Activated CD8-positive, alpha-beta memory T cell treated with anti-CD3 and anti-CD28 coated beads for 4 hours (primary cell): ENCODE measurements around the gene MED29.

ENCODE experiments used
- DNase-seq, 2 donors: peaks; one replicate each; pipeline ENCODE4 v3.0.0-alpha.2; 2020; ENCODE audit warnings: low read depth in 2 of 2

The MED29 gene

DNA sequence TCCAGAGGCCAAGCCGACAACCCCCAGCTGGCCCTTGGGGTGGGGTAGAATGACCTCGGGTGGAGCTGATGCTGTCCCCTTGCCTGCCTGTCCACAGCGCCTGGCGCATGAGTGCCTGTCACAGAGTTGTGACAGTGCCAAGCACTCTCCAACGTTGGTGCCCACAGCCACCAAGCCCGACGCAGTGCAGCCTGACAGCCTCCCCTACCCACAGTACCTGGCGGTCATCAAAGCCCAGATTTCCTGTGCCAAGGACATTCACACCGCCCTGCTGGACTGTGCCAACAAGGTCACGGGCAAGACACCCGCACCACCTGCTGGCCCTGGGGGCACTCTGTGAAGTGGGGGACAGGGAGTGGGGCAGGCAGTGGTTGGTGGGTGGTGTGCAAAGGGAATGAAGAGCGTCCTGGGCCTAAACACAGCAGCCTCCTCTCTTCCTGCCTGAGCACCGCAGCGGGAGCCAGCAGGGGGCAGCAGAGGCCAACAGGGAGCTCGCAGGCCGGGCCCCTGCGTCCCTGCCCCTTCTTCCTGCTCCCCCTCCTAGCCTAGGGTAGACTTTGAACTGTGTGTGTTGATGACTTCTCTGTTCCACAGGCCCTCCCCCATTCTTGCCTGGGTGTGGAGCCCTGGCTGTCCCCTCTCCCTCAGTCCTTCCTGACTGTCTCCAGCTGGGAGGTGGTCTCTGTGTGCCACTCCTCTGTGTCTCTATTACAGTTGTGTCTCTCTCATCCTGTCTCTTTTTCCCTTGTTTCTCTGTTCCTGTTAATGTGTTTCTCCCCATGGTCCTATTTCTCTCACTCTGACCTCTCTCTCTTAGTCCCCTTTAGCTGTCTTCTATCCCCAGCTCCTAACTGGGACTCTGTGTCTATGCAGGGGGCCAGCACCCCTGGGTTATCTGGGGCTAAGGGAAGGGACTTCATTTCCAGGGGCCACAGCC is 6.5 kb downstream of the MED29 start:
- peak; percentile 87 for DNase-seq

DNA sequence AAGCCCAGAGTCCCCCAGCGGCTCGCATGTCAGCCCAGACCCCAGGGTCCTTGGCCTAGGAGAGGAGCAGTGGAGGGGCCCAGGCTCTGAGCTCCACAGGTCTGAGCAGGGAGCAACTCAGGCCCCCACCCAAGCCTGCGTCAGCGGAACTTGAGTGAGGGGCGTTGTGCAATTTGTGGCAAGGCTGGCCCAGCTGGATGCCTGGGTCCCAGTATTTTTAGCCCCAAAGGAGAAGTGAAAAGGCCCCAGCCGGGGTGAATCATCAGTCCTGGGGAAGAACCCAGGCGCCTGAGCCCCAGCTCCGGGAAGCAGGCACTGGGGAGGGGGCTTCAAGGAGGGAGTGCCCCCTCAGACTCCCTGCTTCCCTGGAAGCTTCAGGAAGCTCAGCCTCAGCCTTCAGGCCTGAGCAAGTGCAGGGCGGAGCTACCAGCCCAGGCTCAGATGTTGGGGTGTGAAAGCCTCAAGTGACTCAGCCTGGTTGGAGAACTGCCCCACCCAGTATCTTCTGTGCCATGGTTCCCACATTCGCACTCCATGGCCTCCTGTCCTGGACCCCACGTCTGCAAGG is 7.2 kb downstream of the MED29 start:
- no peak for DNase-seq

DNA sequence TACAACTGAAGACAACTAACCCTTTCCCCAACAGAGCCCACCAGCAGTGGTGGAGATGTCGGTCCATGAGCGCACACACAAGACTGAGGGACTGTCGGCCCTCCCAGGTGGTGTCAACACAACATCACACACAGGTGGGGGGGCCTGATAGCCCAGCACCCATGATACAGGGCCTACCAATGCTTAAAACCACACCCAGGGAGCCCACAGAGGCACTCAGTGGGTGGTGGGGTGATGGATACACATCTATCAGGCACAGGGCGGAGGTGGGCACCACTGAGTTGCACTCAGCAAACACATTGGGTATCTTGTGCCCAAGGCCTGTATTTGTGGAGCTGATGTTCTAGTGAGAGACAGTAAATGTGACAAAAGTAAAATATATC is 8.5 kb downstream of the MED29 start:
- DNase-seq, result no peak

DNA sequence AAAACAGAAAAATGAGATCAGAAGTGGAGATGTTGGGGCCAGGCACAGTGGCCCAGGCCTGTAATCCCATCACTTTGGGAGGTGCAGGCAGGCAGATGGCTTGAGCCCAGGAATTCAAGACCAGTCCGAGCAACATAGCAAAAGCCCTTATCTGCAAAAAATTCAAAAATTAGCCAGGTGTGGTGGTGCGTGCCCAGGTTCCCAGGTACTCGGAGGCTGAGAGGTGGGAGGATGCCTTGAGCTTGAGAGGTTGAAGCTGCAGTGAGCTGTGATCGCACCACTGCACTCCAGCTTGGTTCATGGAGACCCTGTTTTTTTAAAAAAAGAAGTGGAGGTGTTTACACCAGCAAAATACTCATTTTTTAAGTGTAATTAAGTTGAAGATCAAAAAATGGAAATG is 8.9 kb downstream of the MED29 start:
- no peak for DNase-seq

DNA sequence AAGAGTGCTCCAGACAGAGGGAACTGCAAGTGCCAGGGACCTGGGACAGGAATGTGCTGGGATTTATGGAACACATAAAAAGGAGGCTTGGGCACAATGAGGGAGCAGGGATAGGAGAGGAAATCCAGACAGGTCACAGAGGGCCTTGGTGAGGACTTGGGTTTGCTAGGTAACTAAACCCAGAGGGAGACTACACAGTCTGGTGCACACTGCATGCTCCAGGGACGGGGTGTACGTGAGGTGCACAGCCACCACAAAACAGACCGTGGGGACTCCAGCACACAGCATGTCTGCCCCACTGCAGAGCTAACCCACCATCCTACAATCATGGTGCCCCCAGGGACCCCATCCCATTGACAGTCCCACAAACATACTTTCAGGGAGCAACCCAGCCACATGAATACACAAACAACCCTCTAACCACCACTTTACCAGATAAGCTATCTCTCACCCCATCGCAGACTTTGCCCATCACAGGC is 9.9 kb downstream of the MED29 start:
- DNase-seq, result no peak

DNA sequence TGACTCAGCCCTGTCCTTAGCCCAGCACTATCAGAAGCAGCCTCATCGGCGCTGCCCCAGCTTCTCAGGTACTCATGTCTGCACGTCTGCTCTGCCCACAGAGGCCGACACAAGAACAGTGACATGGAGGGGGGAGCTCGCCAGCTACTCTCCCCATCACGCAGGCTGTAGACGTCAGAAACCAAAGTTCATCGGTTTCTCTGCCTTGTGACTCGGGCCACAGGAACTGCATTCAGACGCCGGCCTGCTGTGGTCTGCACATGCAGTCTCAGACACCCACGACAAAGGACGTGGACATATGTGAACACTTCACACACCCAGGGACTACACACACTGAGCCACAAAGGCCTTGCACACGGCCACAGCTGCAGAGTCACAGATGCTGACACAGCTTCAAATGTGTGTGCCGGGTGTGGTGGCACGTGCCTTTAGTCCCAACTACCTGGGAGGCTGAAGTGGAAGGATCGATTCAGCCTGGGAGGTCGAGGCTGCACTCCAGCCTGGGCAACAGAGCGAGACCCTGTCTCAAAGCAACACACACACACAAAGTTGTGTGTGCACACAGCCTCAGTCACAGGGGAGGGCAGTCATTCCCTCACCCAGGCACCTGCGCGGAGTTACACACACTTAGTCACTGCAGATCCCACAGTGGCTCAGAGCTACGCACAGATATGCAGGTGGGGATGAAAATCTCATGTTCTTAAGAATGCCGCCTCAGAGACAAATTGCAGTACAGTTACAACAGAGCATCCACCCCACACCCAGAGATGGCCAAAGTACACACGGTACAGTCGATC is 10.6 kb downstream of the MED29 start:
- peak; percentile 58 to 76 for DNase-seq

DNA sequence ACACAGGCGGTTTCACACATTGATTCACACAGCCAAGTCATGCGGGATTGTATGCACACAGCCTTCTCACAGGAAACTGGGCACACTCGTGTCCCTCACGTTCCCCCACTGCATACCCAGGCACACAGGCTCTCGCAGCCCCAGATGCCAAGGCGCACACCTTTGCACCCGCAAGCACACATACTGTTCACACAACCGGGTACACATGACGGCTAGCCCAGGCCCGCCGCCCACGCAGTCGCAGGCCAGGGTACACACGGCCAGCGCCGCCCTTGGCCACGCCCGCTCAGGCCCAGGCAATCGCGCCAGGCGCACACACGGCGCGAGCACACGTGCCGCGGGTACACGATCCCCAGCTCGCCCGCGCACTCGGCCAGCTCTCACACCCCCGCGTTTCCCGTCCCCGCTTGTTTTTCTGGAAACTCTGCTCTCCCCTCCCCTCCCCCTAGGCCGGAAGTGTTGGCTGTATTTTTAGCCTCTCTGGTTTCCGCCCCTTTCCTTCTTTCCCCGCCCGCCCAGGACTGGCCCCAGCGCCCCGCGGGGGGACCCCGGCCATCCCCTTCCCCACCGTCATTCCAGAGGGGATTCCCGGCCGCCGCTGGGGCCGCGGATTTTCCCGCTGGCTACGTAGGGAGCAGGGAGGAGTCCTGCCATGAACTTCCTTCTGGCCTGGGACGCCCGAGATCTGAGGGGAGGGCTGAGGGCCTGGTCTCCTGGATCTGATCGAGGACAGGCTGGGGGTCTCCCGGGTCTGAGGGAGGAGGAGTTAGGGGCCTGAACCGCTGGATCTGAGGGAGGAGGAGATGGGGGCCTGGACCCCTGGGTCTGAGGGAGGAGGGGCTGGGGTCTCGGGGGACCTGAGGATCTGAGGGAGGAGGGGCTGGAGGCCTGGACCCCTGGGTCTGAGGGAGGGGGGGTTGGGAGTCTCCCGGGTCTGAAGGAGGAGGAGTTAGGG is 11.4 kb downstream of the MED29 start:
- DNase-seq, result peak; percentile 73 to 78

DNA sequence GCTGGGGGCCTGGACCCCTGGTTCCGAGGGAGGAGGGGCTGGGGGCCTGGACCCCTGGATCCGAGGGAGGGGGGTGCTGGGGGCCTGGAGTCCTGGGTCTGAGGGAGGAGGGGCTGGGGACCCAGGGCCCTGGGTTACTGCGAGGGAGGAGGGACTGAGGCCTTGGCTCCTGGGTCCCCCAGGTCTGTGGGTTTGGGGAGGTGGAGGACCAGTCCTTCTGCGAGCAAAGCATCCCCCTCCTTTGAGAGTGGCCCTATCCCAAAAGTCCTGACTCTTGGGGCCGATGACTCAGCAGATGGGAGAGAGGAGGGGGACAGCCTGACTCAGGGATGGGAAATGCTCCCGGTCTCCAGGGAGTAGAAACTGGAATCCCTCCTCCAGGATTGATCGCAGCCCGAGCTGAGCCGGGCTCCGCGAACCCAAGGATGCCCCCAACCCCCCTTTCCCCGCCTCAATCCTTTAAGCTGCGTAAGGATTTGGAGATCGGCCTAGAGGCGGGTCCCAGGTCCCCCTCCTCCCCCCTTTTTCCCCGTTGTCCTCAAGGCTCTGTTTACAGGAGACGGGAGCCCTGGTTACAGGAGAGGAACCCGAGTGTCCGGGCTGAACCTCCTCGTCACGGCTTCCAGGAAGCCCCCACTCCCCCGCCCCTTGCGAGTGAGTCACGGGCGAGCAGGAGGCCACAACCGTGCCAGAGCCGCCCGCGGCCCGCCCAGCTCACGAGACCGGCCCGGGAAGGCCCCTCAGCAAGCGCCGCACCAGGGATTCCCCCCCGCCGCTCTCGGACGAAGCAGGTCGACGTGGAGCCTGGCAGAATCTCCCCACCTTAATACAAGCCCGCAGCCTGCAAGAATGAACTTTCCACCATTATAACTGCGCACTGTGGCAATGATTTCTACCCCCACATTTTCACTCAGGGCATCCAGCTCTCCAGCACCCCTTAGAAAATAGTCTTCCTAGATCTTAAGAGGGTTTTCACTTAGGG is 12.4 kb downstream of the MED29 start:
- DNase-seq, result peak; percentile 94 to 95

DNA sequence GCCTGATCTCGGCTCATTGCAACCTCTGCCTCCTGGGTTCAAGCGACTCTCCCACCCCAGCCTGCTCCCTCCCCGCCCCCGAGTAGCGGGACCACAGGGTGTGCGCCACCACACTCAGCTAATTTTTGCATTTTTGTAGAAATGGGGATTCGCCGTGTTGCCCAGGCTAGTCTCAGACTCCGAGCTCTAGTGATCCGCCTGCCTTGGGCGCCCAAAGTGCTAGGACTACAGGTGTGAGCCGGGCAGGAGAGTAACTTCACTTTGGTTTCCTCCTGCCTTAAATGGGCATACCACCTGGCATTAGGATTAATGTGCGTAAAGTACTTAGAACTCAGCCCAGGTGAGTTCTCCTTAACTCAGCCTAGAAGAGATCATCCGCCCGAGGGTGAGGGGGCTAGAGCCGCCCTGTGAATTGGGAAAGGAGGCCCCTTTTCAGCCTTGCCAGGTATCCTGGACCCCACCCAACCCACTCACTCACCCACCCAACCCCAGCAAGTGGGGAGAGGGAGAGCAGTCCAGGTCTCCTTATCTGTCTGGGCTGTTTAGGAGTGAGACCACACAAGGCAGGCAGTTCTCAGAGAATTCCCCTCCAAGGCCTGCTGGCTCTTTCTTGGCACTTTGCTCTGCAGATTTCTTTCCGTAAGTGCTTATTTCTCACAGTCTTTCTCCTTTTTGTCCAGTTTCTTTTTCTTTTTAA is 14.2 kb downstream of the MED29 start:
- DNase-seq, result no peak

DNA sequence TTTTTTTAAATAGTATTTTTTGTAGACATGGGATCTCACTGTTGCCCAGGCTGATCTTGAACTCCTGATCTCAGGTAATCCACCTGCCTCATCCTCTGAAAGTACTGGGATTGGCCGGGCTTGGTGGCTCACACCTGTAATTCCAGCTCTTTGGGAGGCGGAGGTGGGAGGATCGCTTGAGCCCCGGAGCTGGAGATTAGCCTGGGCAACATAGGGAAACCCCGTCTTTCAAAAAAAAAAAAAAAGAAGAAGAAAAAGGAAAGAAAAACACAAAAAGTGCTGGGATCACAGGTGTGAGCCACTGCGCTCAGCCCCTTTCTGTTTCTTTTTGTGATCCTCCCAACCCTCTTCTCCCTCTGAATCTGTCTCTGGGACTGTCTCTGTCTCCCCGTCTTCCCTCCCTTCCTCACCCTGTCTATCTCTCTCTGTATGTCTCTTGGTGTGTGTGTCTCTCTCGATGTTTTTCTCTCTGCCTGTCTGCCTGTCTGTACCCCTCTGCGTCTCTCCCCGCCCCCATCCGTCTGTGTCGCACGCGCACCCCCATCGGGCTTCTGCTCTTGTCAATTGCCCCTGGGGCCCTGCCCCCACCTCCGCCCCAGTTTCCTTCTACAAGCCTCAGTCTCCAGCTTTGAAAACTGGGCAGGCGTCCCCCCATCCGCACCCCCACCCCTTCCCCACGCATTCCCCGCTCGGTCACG is 14.9 kb downstream of the MED29 start:
- peak; percentile 82 to 84 for DNase-seq

DNA sequence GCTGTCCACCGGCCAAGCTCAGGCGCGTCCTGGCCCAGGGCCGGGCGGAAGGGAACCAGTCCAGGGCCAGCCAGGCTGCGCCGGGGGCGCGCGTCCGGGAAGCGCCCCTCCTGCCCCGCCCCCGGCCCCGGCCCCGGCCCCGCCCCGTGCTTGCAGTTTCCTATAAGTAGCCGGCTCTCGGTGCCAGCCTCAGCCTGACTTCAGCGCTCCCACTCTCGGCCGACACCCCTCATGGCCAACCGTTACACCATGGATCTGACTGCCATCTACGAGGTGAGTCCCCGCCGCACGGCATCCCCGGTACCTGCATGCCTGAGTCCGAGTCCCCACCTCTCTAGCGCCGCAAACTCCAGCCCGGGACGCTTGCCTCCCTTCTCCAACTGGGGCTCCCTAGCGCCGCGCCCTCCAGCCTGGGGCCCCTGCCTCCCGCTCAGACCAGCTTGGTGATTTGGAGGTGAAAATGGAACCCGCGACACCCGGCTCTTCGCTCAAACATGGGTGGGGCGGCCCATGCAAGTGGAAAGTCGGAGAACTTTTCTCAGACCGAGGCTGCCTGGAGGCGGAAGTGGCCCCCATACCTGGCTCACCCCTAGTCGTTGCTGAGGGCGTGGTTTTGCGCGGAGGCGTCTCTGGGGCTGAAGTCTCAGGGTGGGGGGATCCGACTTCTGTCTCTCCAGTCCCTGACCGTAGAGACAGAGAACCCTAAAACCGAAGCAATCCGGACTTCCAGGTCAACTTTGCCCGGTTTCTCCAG is 15.7 kb downstream of the MED29 start, which contains the start of gene ZFP36:
Gene ZFP36, plus strand, starts transcription at position 192 of the 754 bp plus-strand sequence. Its CDS starts 58 bp downstream, at position 250.
- DNase-seq, result peak; percentile 80 to 81

DNA sequence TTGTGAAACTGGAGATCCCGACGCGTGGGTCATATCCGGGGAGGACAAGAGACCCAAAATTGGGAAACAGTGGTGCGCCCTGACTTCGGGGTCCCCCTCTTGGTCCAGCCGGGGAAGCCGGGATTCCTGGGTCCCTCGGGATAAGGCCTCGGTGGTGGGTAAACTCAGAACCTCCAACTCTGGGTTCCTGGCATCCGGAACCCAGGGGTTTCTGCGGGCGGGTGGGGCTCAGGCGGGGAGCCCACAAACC is 16.2 kb downstream of the MED29 start:
- no peak for DNase-seq

DNA sequence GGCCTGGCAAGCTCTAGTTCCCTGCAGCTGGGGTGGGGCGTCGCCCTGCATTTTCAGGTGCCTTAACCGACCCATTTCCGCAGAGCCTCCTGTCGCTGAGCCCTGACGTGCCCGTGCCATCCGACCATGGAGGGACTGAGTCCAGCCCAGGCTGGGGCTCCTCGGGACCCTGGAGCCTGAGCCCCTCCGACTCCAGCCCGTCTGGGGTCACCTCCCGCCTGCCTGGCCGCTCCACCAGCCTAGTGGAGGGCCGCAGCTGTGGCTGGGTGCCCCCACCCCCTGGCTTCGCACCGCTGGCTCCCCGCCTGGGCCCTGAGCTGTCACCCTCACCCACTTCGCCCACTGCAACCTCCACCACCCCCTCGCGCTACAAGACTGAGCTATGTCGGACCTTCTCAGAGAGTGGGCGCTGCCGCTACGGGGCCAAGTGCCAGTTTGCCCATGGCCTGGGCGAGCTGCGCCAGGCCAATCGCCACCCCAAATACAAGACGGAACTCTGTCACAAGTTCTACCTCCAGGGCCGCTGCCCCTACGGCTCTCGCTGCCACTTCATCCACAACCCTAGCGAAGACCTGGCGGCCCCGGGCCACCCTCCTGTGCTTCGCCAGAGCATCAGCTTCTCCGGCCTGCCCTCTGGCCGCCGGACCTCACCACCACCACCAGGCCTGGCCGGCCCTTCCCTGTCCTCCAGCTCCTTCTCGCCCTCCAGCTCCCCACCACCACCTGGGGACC is 16.6 kb downstream of the MED29 start:
- no peak for DNase-seq

DNA sequence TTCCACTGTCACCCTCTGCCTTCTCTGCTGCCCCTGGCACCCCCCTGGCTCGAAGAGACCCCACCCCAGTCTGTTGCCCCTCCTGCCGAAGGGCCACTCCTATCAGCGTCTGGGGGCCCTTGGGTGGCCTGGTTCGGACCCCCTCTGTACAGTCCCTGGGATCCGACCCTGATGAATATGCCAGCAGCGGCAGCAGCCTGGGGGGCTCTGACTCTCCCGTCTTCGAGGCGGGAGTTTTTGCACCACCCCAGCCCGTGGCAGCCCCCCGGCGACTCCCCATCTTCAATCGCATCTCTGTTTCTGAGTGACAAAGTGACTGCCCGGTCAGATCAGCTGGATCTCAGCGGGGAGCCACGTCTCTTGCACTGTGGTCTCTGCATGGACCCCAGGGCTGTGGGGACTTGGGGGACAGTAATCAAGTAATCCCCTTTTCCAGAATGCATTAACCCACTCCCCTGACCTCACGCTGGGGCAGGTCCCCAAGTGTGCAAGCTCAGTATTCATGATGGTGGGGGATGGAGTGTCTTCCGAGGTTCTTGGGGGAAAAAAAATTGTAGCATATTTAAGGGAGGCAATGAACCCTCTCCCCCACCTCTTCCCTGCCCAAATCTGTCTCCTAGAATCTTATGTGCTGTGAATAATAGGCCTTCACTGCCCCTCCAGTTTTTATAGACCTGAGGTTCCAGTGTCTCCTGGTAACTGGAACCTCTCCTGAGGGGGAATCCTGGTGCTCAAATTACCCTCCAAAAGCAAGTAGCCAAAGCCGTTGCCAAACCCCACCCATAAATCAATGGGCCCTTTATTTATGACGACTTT is 17.4 kb downstream of the MED29 start:
- no peak for DNase-seq

DNA sequence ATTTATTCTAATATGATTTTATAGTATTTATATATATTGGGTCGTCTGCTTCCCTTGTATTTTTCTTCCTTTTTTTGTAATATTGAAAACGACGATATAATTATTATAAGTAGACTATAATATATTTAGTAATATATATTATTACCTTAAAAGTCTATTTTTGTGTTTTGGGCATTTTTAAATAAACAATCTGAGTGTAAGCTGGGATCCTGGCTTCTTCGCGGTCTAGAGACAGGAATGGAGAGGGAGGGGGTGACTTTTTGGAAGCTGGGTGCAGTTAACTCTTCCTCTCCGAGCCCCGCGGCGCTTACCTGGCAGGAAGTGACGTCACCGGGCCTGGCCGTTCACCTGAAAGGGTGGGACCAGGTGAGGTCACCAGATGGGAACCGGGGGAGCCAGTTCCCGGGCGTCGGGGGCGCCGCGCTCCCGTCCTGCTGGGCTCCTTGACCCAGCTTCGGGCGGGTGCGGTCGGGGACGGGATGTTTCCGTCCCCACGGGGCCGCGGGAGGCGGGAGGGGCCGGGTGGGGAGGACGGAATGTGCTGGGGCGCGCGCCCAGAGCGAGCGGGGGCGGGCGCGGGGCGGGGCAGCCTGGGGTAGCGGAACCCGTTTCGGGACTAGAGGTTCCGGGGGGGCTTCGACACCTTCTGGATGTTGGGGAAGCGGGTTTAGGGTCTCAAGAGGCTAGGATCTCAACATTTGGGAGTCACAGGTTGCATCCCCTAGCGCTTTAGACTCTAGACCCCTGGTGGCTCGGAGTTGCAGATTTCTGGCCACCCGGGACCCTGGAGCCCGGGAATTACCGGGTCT is 18.2 kb downstream of the MED29 start:
- DNase-seq, result peak; percentile 66 to 76
